Hematopoietic multipotent progenitor cell (in vitro differentiated cells): Measurements from ENCODE around the gene CAPN15. TPM values are rescaled to one million over a fixed set of nuclear protein-coding genes. Genes with fewer than 3 reads are reported as not detected.
"Not testable (repeated sequence)": the region's sequence is repeated elsewhere in the genome, so short reads cannot be mapped to it uniquely, and the experiment has no call there.

Experiments used
- DNase-seq, 3 donors: peaks; one replicate each; pipeline ENCODE4 v3.0.0-alpha.2; 2011 to 2015; ENCODE audit warnings: low read depth in 2 of 3, low spot score in 2 of 3
- total RNA-seq: library from RNA; depleted of rRNA; stranded (reverse); fragments of >200 nt; gene quantifications from one replicate; pipeline ENCODE4 v1.2.3, GENCODE V29; 2012

Gene CAPN15
- total RNA-seq, 1 donor, result 59.2 TPM

DNA sequence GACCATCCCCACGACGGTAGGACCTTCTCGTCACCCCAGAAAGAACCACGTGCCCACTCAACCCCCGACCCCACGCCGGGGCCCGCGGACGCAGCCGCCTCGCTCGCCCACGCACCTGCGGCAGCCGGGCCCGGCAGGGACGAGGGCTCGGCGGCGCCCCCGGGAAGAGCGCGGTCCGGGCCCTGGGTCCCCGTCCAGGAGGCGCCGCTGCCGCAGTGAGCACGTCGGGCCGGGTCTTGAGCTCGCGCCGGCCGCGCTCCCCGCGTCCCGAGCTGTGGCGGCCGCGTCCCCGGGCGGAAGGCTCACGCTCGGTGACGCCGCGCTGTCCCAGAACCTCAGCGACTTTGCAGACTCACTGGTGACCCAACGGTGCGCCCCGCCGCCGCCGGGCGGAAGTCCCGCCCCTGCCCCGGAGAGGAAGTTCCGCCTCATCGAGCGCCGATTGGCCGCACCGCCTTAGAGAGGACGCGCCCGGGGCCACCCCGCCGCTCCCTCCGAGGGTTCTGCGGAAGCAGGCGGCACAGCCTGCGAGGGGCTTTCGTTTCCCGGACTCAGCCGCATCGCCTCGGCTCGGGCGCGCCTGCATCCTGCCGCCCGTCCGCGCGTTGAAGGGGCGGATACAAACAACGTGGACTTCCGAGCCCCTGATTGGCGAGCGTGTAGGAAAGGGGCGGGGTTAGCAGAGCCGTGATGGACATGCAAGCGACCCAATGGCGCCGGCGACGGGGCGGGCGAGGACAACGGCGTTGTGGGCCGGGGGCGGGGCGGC, 61.6 kb downstream of the CAPN15 start:
- DNase-seq, result peak; percentile 96 to 97 (median 97)

DNA sequence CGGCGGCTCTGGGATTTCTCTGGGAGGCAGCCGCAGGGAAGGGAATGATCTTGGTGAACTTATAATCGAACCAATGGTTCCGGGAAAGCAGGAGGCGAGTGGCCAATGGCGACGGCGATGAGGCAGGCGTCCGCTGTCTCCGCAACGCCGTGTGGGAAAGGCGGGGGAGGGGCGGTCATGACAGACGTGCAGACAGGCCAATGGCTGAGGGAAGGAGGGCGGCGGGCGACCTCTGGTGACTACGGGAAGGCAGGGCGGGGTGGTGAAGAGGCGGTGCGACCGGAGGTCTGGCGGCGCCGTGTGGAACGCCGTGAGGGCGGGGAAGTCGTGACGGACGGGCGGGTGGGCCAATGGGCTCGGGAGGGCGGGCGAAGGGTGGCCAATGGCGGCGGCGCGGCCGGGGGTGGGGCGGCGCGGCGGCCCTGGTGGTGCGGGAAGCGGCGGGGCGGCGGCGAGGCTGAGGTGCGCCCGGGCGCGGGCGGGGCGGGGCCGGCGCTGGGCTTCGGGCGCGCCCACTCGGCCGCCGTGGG, 62.2 kb downstream of the CAPN15 start, which contains the start of gene RAB40C:
Gene RAB40C (plus strand): TSS at position 409 of the 530 bp plus-strand sequence. CDS start 226 bp downstream, outside the sequence.
- peak; percentile 98 to 100 (median 99) for DNase-seq

DNA sequence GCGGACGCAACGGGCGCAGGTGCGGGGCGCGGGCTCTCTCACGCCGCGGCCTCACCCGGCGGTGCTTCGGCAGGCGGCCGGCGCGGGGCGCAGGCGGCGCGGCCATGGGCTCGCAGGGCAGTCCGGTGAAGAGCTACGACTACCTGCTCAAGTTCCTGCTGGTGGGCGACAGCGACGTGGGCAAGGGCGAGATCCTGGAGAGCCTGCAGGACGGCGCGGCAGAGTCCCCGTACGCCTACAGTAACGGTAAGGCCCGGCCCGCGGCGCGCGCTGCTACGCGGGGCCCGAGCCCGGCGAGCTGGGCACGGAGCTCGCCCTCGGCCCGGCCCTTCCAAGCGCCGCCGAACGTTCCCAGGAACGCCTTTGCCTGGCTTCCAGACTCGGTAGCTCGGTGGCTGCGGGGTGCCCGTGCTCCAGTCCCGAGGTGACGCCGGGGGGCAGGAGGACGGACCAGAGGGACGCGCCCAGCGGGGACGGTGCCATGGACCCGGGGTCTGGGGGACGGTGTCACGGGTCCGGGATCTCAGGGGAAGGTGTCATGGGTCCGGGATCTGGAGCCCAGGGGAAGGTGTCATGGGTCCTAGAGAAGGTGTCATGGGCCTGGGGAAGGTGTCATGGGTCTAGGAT, 62.8 kb downstream of the CAPN15 start:
- no peak for DNase-seq

DNA sequence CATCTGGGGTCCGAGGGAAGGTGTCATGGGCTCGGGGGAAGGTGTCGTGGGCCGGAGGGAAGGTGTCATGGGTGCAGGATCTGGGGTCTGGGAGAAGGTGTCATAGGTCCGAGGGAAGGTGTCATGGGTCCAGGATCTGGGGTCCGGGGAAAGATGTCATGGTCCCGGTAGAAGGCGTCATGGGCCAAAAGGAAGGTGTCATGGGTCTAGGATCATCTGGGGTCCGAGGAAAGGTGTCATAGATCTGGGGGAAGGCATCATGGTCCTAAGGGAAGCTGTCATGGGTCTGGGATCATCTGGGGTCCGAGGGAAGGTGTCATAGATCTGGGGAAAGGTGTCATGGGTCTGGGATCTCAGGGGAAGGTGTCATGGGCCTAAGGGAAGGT, 63.3 kb downstream of the CAPN15 start:
- DNase-seq, result no peak

DNA sequence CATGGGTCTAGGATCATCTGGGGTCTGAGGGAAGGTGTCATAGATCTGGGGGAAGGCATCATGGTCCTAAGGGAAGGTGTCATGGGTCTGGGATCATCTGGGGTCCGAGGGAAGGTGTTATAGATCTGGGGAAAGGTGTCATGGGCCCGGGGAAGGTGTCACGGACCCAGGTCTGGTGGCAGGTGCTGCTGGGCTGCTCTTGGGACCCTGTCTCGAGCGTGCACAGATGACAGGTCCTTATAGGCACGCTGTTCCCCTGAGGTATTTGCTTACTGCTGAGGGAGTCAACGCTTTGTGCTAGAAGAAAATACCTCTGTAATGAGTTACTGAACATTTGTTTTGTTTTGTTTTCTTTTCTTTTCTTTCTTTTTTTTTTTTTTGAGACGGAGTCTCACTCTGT, 63.7 kb downstream of the CAPN15 start:
- no peak for DNase-seq

DNA sequence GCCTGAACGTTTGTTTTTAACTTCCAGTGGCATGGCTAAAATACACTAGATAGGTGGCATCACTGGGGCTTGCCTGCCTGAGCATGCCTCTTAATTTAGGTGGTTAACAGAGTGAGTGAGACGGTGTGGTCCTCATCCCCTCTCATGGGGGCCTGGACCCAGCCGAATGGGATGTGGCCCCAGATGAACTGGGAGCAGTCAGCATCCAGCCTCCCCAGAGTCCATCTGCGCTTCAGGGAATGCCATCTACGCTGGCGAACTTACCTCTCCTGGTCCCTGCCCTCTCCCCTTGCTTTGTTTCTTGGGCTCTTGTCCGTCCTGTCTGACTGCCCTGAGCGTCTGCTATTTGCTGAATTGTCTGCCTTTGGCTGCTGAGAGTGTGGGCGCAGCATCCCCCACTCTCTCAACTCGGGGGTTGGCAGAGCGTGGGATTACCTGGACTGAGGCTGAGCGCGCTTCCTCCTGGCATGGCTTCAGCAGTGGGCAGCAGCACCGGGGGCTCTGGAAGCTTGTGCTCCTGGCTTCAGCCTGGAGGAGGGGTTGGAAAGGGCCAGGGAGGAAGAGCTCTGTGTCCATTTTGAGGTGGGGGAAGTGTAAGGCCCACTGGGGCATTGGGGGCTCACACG, 64.5 kb downstream of the CAPN15 start:
- no peak for DNase-seq

DNA sequence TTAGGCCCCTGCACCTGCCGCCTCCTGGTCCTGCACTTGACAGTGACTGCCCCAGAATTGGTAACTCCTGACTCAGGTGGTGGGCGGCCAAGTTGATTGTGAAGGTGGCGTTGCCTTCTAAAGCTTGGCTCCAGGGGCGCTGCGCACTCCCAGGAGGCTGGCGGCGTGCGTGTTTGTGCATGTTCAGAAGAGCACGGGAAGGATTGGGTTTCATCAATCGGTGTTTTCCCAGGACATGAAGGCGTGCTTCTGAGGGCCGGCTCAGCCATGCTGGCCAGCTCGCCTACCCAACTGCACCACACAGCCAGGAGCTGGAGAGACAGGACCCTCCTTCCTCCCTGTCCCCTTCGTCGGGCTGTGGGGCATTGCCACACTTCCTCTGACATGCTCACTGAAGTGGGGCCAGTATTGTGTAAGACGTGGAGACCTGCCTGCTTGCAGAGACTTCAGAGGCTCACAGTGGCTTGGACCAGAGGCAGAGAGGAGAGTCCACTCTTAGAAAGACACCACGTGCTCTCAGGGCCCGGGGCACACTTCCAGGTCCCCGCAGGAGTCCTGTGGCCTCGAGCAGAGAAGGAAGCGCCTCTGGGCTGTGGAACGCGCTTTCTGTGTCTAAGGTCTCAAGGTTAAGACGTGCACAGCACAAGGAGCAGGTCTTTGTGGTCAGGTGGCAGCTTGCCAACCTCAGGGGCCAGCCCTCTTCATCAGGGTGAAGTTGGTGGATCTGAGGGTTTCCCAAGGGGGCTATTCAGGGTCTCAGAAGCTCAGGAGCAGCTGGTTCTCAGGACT, 65.2 kb downstream of the CAPN15 start:
- DNase-seq, result no peak

DNA sequence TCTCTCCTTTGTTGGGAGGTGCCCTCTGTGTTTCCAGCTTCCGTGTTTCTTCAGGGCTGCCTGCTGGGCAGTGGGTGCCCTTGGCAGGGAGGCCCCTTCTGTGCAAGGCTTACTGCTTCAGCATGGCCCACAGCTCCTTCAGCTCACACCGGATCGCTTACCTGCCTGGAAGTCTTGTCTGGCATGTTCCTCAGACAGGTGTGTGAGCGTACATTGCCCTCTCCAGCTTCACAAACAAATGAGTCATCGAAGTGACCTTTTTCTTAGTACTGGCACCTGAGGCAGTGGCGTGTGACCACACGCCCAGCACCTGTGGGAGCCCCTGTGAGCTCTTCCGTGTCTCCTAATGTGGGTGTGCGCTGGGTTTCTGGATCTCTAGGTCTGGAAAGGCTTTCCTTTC, 65.9 kb downstream of the CAPN15 start:
- DNase-seq, result no peak

DNA sequence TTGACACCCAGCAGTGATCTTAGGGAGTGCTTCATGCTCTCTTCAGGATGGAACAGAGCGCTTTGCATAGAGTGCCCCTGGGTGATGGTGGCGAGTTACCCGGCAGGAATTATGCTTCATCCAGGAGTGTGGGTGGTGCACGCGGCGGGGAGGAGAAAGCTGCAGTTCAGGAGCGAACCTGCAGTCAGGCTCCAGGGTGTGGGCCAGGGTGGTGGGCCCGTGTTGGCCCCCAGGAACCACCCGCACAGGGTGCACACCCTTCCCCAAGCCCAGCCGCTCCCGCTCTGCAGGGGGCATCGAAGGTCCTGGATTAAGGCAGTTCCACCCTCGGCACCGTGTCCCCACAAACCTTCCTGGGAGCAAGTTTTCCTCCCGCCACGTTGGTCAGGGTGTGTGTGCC, 66.3 kb downstream of the CAPN15 start:
- DNase-seq, result no peak

DNA sequence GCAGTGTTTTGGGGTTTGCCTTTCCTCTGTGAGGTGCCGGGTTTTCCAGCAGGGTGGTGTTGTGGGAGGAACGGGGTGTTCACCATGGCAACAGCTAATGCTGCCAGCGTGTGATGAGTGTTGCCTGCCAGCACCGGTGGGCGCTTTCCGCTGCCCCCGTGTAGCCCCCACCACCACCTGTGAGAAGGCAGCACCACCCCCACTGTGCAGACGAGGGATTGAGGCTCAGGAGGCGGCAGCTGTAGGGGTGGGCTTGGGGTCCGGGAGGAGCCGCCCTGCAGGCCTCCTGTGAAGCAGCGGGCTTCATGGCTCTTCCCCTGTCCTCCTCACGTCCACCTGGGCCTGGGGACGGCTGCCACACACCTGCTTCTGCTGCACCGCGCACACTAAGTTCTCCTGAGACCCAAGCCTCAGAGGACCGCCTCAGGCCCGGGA, 67.6 kb downstream of the CAPN15 start:
- no peak for DNase-seq

DNA sequence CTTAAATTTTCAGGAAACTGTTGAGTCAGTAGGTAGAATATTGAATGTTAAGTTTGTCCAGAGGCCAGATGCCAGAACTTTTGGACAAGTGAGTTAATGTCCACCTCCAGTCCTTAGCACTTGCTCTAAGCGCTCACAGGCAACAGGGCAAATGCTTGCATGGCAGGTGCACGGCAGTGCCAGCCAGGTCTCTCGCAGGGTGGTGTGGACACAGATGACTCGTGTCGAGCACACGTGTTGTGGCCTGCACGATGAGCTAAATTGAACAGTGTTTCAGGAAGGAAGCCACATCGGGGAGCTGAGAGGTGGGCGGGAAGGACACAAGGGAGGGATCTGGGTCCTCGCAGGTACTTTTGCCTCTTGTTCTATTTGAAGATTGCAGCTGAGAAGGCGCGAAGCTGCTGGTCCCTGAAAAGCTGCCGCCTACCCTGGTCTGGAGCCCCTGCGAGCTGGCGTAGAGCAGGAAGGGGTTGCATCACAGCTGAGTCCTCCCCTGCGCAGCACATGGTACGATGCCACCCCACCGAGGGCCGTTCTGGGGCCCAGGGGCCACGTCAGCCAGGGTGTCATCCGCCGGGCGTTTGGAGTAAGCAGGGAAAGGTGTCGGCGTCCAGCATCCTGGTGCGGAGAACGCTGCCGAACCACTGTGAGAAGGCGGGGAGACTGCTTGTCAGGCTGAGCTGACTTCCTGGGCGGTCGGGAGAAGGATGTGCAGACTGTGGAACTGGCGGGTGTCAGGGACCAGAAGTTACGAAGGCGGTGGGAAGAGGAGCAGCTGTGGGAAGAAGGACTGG, 68.6 kb downstream of the CAPN15 start:
- DNase-seq, result no peak

DNA sequence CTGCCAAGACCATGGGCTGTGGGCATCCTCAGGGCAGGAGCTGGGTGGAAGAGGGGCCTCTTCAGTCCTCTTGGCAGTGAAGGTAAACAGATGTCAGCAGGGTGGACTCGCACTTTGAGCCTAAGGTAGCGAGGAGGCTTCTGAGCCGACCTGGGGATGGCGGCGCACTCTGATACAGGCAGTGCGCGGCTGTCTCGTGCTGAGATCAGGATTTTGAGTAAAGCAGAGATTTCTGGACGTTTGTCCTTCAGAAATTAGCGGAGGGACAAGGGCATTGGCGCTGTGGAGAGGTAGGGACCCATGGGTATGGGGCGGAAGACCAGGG, 69.2 kb downstream of the CAPN15 start:
- no peak for DNase-seq

DNA sequence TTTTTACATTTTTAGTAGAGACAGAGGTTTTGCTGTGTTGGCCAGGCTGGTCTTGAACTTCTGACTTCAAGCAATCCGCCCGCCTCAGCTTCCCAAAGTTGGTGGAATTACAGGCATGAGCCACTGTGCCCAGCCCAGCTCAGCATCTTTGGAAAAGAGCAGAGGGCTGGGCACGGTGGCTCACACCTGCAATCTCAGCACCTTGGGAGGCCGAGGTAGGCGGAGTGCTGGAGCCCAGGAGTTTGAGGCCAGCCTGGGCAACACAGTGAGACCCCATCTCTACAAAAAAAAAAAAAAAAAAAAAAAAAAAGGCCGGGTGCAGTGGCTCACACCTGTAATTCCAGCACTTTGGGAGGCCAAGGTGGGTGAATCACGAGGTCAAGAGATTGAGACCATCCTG, 70.1 kb downstream of the CAPN15 start:
- DNase-seq, result not testable (repeated sequence)

DNA sequence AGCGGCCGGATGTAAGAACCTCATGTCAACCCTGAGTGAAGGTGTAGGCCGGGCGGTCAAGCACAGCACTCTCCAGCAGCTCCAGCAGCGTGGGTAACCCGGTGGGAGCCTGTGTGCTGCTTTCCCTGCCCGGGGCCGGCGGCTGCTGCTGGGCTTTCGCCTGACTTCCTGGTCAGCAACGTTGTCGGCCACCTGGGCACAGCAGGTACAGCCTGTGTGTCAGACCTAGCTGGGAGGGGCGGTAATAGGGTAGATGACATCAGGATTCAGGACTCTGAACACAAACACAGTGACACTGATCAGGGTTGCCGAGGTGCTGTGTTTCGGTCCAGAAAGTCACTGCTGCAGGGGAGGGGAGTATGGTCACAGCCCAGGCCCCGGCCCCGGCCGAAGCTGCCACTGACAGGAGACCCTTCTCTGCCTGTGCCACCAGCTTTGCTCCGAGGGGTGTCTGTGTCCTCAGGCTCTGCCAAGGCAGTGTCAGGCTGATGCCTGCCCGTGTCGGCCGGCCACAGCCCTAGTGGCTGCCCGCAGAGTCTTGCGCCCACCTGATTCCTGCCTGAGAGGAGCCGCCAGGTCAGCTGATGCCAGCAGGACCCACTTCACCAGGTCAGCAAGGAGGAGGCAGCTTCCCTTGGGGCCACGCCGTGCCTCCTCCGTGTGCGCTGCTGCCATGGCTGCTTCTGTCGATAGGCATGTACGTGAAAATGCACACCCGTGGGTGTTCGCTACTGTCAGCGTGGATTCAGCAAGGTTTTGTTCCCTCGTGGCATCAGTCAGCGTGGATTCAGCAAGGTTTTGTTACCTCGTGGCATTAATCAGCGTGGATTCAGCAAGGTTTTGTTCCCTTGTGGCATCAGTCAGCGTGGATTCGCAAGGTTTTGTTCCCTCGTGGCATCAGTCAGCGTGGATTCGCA, 71.6 kb downstream of the CAPN15 start:
- DNase-seq, result no peak

DNA sequence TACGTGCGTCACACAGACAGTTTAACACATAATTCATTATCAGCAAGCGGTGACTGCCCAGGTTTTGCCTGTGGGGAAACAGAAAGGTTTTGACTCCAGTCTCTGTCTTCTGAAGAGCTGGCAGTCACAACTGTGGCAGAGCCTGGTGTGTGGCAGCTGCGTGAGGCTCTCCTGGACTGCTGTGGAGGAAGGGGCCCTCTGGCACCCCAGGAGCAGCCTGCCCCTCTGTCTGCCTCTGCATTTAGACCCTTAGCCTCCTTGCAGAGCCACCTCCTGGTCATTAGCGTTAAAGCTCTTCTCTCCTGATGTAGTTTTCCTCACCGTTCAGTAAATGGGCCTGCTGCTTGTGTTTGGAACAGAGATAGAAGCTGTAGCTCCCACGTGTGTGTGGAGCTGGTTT, 73.3 kb downstream of the CAPN15 start:
- peak in 2 of 3 donors; percentile 48 to 66 for DNase-seq

DNA sequence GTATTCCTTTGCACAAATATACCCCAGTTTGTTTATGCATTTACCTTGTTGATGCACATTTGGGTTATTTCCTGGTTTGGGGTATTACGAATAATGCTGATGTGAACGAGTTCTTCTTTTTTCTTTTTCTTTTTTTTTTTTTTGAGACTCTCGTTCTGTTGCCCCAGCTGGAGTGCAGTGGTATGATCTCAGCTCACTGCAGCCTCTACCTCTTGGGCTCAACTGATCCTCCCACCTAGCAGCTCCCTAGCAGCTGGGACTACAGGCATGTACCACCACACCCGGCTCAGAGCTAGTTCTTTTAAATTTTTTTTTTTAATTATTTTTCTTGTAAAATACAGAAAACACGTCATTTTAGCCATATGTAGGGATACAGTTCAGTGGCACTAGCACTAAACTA, 76.4 kb downstream of the CAPN15 start:
- no peak for DNase-seq
